ENCODE data around the gene LRAT. TPM values are rescaled to one million over a fixed set of nuclear protein-coding genes. Genes with fewer than 3 reads are reported as not detected.

LRAT gene
- total RNA-seq, 1 donor from 2014 or later, result 12.4 TPM

- Histone ChIP-seq H3K27me3 (ENCODE audit: control insufficient read depth, insufficient read depth, low read length) (no peaks in the 10 kb centered on the region), H3K36me3 (ENCODE audit: control insufficient read depth, insufficient read depth, low read length) (no peaks in the 10 kb centered on the region), H3K4me3 (ENCODE audit: low read depth, low read length) (no peak overlapping the region)
- FAIRE-seq, result no peak
- no peak for TF ChIP-seq CTCF (IDR thresholded peaks at IDR 0.05; ENCODE audit: insufficient read depth, low read length, severe bottlenecking)
- DNase-seq (ENCODE audit: low read depth), result peak; percentile 80
Observed at GRCh38 chr4:154731756-154732155, 12.0 kb upstream of the LRAT start.

GRCh38 chr4:154732669-154733068 lies 11.1 kb upstream of the LRAT start:
- Histone ChIP-seq H3K4me3 (ENCODE audit: low read depth, low read length) (no peak overlapping the region), H3K36me3 (ENCODE audit: control insufficient read depth, insufficient read depth, low read length) (no peaks in the 10 kb centered on the region), H3K27me3 (ENCODE audit: control insufficient read depth, insufficient read depth, low read length) (no peaks in the 10 kb centered on the region)
- no peak for TF ChIP-seq CTCF (IDR thresholded peaks at IDR 0.05; ENCODE audit: insufficient read depth, low read length, severe bottlenecking)
- DNase-seq (ENCODE audit: low read depth), result peak; percentile 90
- FAIRE-seq, result no peak

- no peaks in the 10 kb centered on the region for H3K36me3 ChIP-seq (ENCODE audit: control insufficient read depth, insufficient read depth, low read length)
- peaks cover 4% of the 10 kb centered on the region for H3K27me3 ChIP-seq (ENCODE audit: control insufficient read depth, insufficient read depth, low read length)
- H3K4me3 ChIP-seq (ENCODE audit: low read depth, low read length), result no peak overlapping the region
- FAIRE-seq (no peak), DNase-seq (ENCODE audit: low read depth) (no peak)
- TF ChIP-seq CTCF (IDR thresholded peaks at IDR 0.05; ENCODE audit: insufficient read depth, low read length, severe bottlenecking), result no peak
Observed at GRCh38 chr4:154736770-154737169, 7.0 kb upstream of the LRAT start.

- peaks cover 14% of the 10 kb centered on the region for H3K27me3 ChIP-seq (ENCODE audit: control insufficient read depth, insufficient read depth, low read length)
- FAIRE-seq, result no peak
- H3K36me3 ChIP-seq (ENCODE audit: control insufficient read depth, insufficient read depth, low read length), result no peaks in the 10 kb centered on the region
- no peak for TF ChIP-seq CTCF (IDR thresholded peaks at IDR 0.05; ENCODE audit: insufficient read depth, low read length, severe bottlenecking)
- no peak overlapping the region for H3K4me3 ChIP-seq (ENCODE audit: low read depth, low read length)
- peak; percentile 90 for DNase-seq (ENCODE audit: low read depth)
Observed at GRCh38 chr4:154738426-154738825, 5.4 kb upstream of the LRAT start.

GRCh38 chr4:154739111-154739510 lies 4.7 kb upstream of the LRAT start:
- no peak for TF ChIP-seq CTCF (IDR thresholded peaks at IDR 0.05; ENCODE audit: insufficient read depth, low read length, severe bottlenecking)
- no peak for DNase-seq (ENCODE audit: low read depth)
- no peak for FAIRE-seq
- H3K4me3 ChIP-seq (ENCODE audit: low read depth, low read length), result no peak overlapping the region
- peaks cover 16% of the 10 kb centered on the region for H3K27me3 ChIP-seq (ENCODE audit: control insufficient read depth, insufficient read depth, low read length)
- no peaks in the 10 kb centered on the region for H3K36me3 ChIP-seq (ENCODE audit: control insufficient read depth, insufficient read depth, low read length)

- no peak for DNase-seq (ENCODE audit: low read depth)
- Histone ChIP-seq H3K4me3 (ENCODE audit: low read depth, low read length) (no peak overlapping the region), H3K27me3 (ENCODE audit: control insufficient read depth, insufficient read depth, low read length) (peaks cover 24% of the 10 kb centered on the region), H3K36me3 (ENCODE audit: control insufficient read depth, insufficient read depth, low read length) (no peaks in the 10 kb centered on the region)
- TF ChIP-seq CTCF (IDR thresholded peaks at IDR 0.05; ENCODE audit: insufficient read depth, low read length, severe bottlenecking), result no peak
- FAIRE-seq, result no peak
Observed at GRCh38 chr4:154740462-154740861, 3.3 kb upstream of the LRAT start.
